Body of pancreas (tissue), 4 donors: ENCODE results near the gene HLF. TPM values are rescaled to one million over a fixed set of nuclear protein-coding genes. Genes with fewer than 3 reads are reported as not detected.

Experiments used
- ATAC-seq: fragments of 150-250 bp; one replicate; pipeline ENCODE4 v1.9.1; 2016
- DNase-seq, 4 donors: peaks; one replicate each; pipeline ENCODE4 v3.0.0-alpha.2; 2019
- H3K27ac ChIP-seq, 4 donors: fragments of 200-600 bp; sonication (generic); 1 replicate in 3 of 4; 2 replicates in 1 of 4; pipeline versions ENCODE4 v1.5.1 to v1.6.1; 2016 to 2019; ENCODE audit warnings: mild to moderate bottlenecking in 1 of 4, mixed read lengths in 1 of 4, moderate library complexity in 1 of 4
- H3K27me3 ChIP-seq, 2 donors: fragments of 200-600 bp; sonication (generic); one replicate each; pipeline ENCODE4 v1.6.0; 2016; ENCODE audit warnings: mild to moderate bottlenecking in 1 of 2
- H3K36me3 ChIP-seq, 2 donors: fragments of 200-600 bp; sonication (generic); replicated peaks in 1 of 2; 2 replicates each; pipeline ENCODE4 v1.5.1; 2016; ENCODE audit warnings: low read depth in 2 of 2; ENCODE audit not compliant: insufficient read depth in 1 of 2
- H3K4me1 ChIP-seq: fragments of 200-600 bp; sonication (generic); one replicate; pipeline ENCODE4 v1.6.0; 2016
- H3K4me3 ChIP-seq, 2 donors: fragments of 200-600 bp; sonication (generic); 1 replicate in 1 of 2; 2 replicates in 1 of 2; pipeline ENCODE4 v1.5.1; 2016 to 2019
- H3K9me3 ChIP-seq, 3 donors: fragments of 200-600 bp; sonication (generic); 1 replicate in 2 of 3; 2 replicates in 1 of 3; pipeline ENCODE4 v1.5.1; 2016
- POLR2A ChIP-seq, 3 donors: fragments of 450-650 bp; IDR thresholded peaks; one replicate each; pipeline ENCODE4 v1.6.1; 2016; ENCODE audit warnings: antibody characterized with exemption in 3 of 3, mild to moderate bottlenecking in 2 of 3
- WGBS, 2 donors: methylation state at CpG; one replicate each; pipeline ENCODE4 v1.1.5; 2017; 5-methylcytosine and 5-hydroxymethylcytosine counted together
- intact Hi-C: fragments of 100-400 bp; cut with DNase I; formaldehyde crosslinking; loops from one replicate; pipeline ENCODE4 v1.15.1; 2023
- total RNA-seq, 2 donors: library from RNA; depleted of rRNA; stranded (reverse); fragments of >200 nt; gene quantifications; one replicate each; pipeline ENCODE4 v1.1.0, GENCODE V29; 2016
- TF ChIP-seq, protein P1 (sequence below), 7 experiments: fragments of 450-650 bp in 4 of 7; fragments of 200-600 bp in 3 of 7; sonication (generic) in 3 of 7; IDR thresholded peaks; one replicate each; pipeline ENCODE4 v1.5.1; 2016 to 2019; ENCODE audit warnings: antibody characterized with exemption in 7 of 7

HLF gene
- total RNA-seq, 2 donors from 2014 or later = 4.2 to 4.9 TPM

DNA sequence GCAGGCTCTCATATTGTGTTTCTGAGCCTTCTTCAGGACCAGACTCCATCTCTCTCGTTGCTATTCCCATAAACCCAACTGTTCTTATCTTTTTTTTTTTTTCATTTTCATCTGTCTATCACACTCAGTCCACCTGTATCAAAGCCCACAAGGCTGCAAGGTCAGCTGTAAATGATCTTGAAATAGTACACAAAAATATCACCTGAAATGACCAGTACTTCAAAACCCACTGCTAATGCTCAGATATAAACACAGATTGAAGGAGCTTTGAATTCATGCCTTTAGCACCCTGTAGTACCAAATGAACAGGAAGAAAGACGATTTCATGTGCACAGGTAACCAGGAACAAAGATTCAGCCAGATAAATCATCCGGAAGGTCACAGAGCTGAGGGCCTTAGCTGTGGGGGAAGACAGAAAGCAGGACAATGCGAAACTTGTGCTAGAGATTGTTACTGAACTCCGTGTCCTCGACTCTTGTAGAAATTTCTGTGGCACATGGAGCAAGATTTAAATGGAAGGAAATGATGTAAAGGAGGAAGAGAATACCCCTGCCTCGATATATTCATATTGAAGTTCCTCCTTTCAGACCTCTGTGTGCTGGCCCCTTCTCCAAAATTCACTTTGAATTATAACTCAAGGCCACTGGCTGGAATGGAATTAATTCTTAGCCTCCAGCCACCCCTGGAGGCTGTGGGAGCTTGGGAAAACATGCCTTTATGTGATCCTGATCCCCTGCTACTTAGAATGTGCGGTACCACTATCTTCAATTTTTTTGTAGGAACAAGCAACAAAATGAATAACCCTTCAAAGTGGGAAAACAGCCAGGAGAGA lies 4.1 kb downstream of the HLF start:
- no peak overlapping the region for H3K4me3 ChIP-seq
- H3K27me3 ChIP-seq = no peaks in the 10 kb centered on the region
- intact Hi-C loops = no loop called here
- TF ChIP-seq POLR2A (IDR thresholded peaks at IDR 0.05) = no peak
- TF ChIP-seq, protein P1, sequence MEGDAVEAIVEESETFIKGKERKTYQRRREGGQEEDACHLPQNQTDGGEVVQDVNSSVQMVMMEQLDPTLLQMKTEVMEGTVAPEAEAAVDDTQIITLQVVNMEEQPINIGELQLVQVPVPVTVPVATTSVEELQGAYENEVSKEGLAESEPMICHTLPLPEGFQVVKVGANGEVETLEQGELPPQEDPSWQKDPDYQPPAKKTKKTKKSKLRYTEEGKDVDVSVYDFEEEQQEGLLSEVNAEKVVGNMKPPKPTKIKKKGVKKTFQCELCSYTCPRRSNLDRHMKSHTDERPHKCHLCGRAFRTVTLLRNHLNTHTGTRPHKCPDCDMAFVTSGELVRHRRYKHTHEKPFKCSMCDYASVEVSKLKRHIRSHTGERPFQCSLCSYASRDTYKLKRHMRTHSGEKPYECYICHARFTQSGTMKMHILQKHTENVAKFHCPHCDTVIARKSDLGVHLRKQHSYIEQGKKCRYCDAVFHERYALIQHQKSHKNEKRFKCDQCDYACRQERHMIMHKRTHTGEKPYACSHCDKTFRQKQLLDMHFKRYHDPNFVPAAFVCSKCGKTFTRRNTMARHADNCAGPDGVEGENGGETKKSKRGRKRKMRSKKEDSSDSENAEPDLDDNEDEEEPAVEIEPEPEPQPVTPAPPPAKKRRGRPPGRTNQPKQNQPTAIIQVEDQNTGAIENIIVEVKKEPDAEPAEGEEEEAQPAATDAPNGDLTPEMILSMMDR (IDR thresholded peaks at IDR 0.05) = no peak
- DNase-seq (no peak), ATAC-seq (no peak)
- peak overlapping the region in 2 of 4 donors; percentile 19 to 36 for H3K27ac ChIP-seq
- 51 to 60% methylated on average over 8 of the region's 8 CpGs for WGBS, 2 donors
- H3K9me3 ChIP-seq = no peaks in the 10 kb centered on the region
- H3K36me3 ChIP-seq = no peaks in the 10 kb centered on the region
- H3K4me1 ChIP-seq = peaks cover 33% of the 10 kb centered on the region

DNA sequence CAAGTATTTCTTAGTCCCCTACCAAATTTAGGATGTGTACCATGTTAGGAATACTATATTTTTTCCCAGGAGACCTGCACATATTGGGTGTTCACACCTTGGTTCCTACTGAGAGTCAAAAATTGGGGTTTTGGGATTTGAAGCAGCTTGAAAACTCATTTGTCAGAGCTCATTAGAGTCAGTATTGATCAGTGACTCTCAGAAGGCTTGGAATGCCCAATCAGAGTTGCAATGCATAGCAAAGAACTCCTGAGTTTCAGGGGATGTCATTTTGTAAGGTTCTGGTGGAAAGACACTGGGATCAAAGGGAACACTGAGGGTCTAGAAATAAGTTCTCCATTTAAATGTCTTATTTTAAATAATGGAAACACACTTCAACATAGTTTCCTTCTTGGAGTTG lies 5.1 kb downstream of the HLF start:
- no peak overlapping the region for H3K4me3 ChIP-seq
- no peak for DNase-seq
- intact Hi-C loops = no loop called here
- no peaks in the 10 kb centered on the region for H3K9me3 ChIP-seq
- no peak for TF ChIP-seq POLR2A (IDR thresholded peaks at IDR 0.05)
- TF ChIP-seq, protein P1 (IDR thresholded peaks at IDR 0.05) = no peak
- H3K36me3 ChIP-seq = no peaks in the 10 kb centered on the region
- no peaks in the 10 kb centered on the region for H3K27me3 ChIP-seq
- H3K27ac ChIP-seq = no peak overlapping the region
- ATAC-seq = no peak
- peaks cover 35% of the 10 kb centered on the region for H3K4me1 ChIP-seq

DNA sequence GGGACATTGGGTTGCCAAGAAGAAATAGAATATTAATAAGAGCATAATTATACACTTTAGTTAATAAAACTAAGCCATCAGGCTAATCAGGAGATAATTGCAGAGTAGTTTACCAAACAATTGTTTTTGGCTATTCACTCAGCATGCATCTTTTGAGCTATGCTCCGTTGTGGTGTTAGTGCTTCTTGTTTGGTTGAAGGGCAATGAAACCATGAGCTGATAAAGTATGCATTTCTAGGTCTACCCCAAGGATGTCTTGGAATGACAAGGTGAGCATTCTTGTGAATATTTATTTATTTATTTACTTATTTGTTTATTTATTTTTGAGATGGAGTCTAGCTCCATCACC lies 6.4 kb downstream of the HLF start:
- DNase-seq (no peak), ATAC-seq (no peak)
- TF ChIP-seq, protein P1 (IDR thresholded peaks at IDR 0.05) = no peak
- TF ChIP-seq POLR2A (IDR thresholded peaks at IDR 0.05) = no peak
- no peaks in the 10 kb centered on the region for H3K27me3 ChIP-seq
- H3K4me1 ChIP-seq = peaks cover 37% of the 10 kb centered on the region
- WGBS, 2 donors = 85 to 87% methylated on average over 1 of the region's 1 CpG
- no peak overlapping the region for H3K4me3 ChIP-seq
- no peaks in the 10 kb centered on the region for H3K9me3 ChIP-seq
- H3K36me3 ChIP-seq = no peaks in the 10 kb centered on the region
- H3K27ac ChIP-seq = no peak overlapping the region
- intact Hi-C loops = no loop called here

DNA sequence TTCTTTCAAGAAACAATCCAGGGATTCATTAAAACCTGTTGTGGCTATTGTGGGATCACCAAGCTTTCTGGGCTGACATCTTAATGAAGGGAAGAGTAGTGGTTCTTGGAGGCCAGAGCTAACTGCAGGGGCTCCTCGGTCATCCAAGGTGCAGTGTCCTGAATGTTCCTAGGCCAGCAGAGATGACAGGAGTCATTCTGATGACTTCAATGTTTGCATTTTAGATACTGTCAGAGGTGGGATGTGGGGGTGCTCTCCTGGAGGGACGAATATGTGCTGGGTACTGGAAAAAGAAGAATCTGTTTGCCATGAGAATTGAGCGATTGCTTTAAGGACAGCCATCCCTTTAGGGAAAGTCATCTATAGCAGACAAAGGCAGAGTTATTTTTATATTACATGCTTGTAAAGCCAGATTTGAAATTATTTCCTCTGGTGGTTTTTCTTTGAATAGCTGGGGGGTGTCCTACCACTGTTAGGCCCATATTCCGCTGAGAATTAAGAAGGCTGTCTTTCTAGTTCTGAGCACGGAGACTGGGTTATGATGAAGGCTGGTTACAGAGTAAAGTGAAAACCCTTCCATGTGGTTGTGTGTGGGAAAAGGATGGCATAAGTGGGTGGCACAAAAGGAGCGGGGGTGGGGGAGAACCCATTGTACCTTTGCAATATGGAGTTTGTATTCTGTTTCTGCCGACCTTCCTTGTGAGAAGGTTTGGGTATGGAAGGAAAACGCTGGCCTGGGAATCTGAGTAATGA lies 7.4 kb downstream of the HLF start:
- TF ChIP-seq, protein P1 (IDR thresholded peaks at IDR 0.05) = no peak
- no peak for TF ChIP-seq POLR2A (IDR thresholded peaks at IDR 0.05)
- WGBS, 2 donors = 81 to 89% methylated on average over 8 of the region's 8 CpGs
- ATAC-seq (no peak), DNase-seq (no peak)
- H3K9me3 ChIP-seq = no peaks in the 10 kb centered on the region
- peak overlapping the region in 1 of 4 donors; percentile 75 for H3K27ac ChIP-seq
- no peaks in the 10 kb centered on the region for H3K27me3 ChIP-seq
- H3K4me3 ChIP-seq = no peak overlapping the region
- intact Hi-C loops = no loop called here
- H3K4me1 ChIP-seq = peaks cover 39% of the 10 kb centered on the region
- no peaks in the 10 kb centered on the region for H3K36me3 ChIP-seq
